Tibial artery (tissue), 4 donors: ENCODE results near the gene UROS.

ENCODE experiments used
- DNase-seq, 2 donors: peaks; one replicate each; pipeline ENCODE4 v3.0.0-alpha.2; 2019
- H3K27ac ChIP-seq, 2 donors: fragments of 200-600 bp; sonication (generic) in 1 of 2; 1 replicate in 1 of 2; 2 replicates in 1 of 2; pipeline ENCODE4 v1.5.1; 2018 to 2019; ENCODE audit warnings: mild to moderate bottlenecking in 1 of 2
- H3K27me3 ChIP-seq, 2 donors: fragments of 200-600 bp; sonication (generic) in 1 of 2; one replicate each; pipeline versions ENCODE4 v1.5.1 to v1.6.0; 2016 to 2019
- H3K36me3 ChIP-seq, 3 donors: fragments of 200-600 bp; sonication (generic) in 2 of 3; one replicate each; pipeline ENCODE4 v1.5.1; 2016 to 2019; ENCODE audit warnings: mild to moderate bottlenecking in 2 of 3
- H3K4me1 ChIP-seq, 4 donors: fragments of 200-600 bp; sonication (generic) in 2 of 4; 1 replicate in 3 of 4; 2 replicates in 1 of 4; pipeline ENCODE4 v1.5.1; 2016 to 2019
- H3K4me3 ChIP-seq, 2 donors: fragments of 200-600 bp; sonication (generic) in 1 of 2; 1 replicate in 1 of 2; 2 replicates in 1 of 2; pipeline ENCODE4 v1.5.1; 2018 to 2019; ENCODE audit warnings: mild to moderate bottlenecking in 2 of 2
- H3K9me3 ChIP-seq, 3 donors: fragments of 200-600 bp; sonication (generic) in 1 of 3; one replicate each; pipeline ENCODE4 v1.5.1; 2016 to 2019
- CTCF ChIP-seq, 2 experiments: fragments of 200-600 bp in 1 of 2; fragments of 450-650 bp in 1 of 2; IDR thresholded peaks; one replicate each; pipeline ENCODE4 v1.5.1; 2017 to 2019; ENCODE audit warnings: antibody characterized with exemption in 2 of 2, mild to moderate bottlenecking in 1 of 2, moderate library complexity in 1 of 2
- intact Hi-C: fragments of 100-400 bp; cut with DNase I; formaldehyde crosslinking; loops from one replicate; pipeline ENCODE4 v1.15.0; 2023; ENCODE audit warnings: low total_unique reads

UROS gene

GRCh38 chr10:125859128-125859817 is 36.2 kb upstream of the UROS start:
- H3K27ac ChIP-seq: no peak overlapping the region
- no peak for DNase-seq
- no peak for TF ChIP-seq CTCF (IDR thresholded peaks at IDR 0.05)
- no peak overlapping the region for H3K4me3 ChIP-seq
- no peaks in the 10 kb centered on the region for H3K4me1 ChIP-seq
- H3K36me3 ChIP-seq: peaks cover 8 to 32% (median 26%) of the 10 kb centered on the region in 3 donors
- no peaks in the 10 kb centered on the region for H3K9me3 ChIP-seq
- intact Hi-C loops: no loop called here
- no peaks in the 10 kb centered on the region for H3K27me3 ChIP-seq

- Histone ChIP-seq H3K27me3 (no peaks in the 10 kb centered on the region), H3K27ac (no peak overlapping the region), H3K4me3 (no peak overlapping the region), H3K9me3 (no peaks in the 10 kb centered on the region), H3K4me1 (no peaks in the 10 kb centered on the region), H3K36me3 (peaks cover 13 to 51% (median 34%) of the 10 kb centered on the region in 3 donors)
- intact Hi-C loops: no loop called here
- no peak for DNase-seq
- TF ChIP-seq CTCF (IDR thresholded peaks at IDR 0.05): no peak
These were observed 34.2 kb upstream of the UROS start for GRCh38 chr10:125857185-125857760.

- Histone ChIP-seq H3K4me1 (no peaks in the 10 kb centered on the region), H3K36me3 (peaks cover 24 to 82% (median 48%) of the 10 kb centered on the region in 3 donors), H3K4me3 (no peak overlapping the region), H3K27me3 (no peaks in the 10 kb centered on the region), H3K9me3 (no peaks in the 10 kb centered on the region), H3K27ac (no peak overlapping the region)
- intact Hi-C loops: no loop called here
- DNase-seq: no peak
- TF ChIP-seq CTCF (IDR thresholded peaks at IDR 0.05): no peak
These were observed 29.4 kb upstream of the UROS start for GRCh38 chr10:125852487-125852886.

GRCh38 chr10:125850766-125851731 is 28.0 kb upstream of the UROS start:
- intact Hi-C loops: no loop called here
- no peak for DNase-seq
- Histone ChIP-seq H3K27ac (no peak overlapping the region), H3K27me3 (no peaks in the 10 kb centered on the region), H3K4me3 (no peak overlapping the region), H3K9me3 (no peaks in the 10 kb centered on the region), H3K36me3 (peaks cover 24 to 81% (median 48%) of the 10 kb centered on the region in 3 donors), H3K4me1 (no peaks in the 10 kb centered on the region)
- TF ChIP-seq CTCF (IDR thresholded peaks at IDR 0.05): no peak

- TF ChIP-seq CTCF (IDR thresholded peaks at IDR 0.05): no peak
- Histone ChIP-seq H3K9me3 (no peaks in the 10 kb centered on the region), H3K27ac (no peak overlapping the region), H3K4me1 (no peaks in the 10 kb centered on the region), H3K27me3 (no peaks in the 10 kb centered on the region), H3K36me3 (peaks cover 24 to 83% (median 44%) of the 10 kb centered on the region in 3 donors), H3K4me3 (no peak overlapping the region)
- no peak for DNase-seq
- intact Hi-C loops: no loop called here
These were observed 26.4 kb upstream of the UROS start for GRCh38 chr10:125849448-125849847.
